ENCODE measurements around the gene RAB3IL1.

RAB3IL1 gene

DNA sequence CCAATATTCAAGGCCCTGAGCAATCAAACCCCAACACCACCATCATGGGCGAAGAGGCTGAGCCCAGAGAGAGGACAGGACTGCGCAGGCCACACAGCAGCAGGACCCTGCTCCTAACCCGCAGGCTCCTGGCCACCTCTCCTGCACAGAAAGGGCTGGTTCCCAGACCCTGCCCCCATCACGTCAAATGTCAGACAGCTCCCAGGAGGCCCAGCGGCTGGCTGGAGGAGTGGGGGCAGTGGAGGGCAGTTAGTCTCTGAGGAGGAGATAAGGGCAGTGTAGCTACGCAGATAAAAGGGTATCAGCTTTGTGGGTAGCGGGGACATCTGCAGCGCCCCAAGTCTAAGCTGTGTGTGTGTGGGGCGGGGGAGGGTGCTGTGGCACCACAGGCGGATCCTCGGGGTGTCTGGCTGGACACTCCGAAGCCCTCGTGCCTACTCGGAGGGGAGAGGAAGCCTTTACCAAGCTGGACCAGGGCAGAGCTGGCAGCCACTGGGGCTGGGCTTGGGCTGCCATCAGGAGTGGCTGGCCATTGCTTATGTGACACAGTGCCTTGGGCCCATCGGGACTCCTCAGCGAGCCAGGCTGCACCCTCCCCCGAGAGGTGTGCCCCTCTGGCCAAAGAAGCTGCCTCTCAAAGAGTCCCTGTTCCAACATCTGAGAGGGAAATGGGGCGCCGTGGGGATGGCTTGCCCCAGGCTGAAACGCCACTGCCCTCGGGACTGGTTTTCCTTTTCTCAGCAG lies 47.5 kb downstream of the RAB3IL1 start (continued):
- TF ChIP-seq, protein P1, sequence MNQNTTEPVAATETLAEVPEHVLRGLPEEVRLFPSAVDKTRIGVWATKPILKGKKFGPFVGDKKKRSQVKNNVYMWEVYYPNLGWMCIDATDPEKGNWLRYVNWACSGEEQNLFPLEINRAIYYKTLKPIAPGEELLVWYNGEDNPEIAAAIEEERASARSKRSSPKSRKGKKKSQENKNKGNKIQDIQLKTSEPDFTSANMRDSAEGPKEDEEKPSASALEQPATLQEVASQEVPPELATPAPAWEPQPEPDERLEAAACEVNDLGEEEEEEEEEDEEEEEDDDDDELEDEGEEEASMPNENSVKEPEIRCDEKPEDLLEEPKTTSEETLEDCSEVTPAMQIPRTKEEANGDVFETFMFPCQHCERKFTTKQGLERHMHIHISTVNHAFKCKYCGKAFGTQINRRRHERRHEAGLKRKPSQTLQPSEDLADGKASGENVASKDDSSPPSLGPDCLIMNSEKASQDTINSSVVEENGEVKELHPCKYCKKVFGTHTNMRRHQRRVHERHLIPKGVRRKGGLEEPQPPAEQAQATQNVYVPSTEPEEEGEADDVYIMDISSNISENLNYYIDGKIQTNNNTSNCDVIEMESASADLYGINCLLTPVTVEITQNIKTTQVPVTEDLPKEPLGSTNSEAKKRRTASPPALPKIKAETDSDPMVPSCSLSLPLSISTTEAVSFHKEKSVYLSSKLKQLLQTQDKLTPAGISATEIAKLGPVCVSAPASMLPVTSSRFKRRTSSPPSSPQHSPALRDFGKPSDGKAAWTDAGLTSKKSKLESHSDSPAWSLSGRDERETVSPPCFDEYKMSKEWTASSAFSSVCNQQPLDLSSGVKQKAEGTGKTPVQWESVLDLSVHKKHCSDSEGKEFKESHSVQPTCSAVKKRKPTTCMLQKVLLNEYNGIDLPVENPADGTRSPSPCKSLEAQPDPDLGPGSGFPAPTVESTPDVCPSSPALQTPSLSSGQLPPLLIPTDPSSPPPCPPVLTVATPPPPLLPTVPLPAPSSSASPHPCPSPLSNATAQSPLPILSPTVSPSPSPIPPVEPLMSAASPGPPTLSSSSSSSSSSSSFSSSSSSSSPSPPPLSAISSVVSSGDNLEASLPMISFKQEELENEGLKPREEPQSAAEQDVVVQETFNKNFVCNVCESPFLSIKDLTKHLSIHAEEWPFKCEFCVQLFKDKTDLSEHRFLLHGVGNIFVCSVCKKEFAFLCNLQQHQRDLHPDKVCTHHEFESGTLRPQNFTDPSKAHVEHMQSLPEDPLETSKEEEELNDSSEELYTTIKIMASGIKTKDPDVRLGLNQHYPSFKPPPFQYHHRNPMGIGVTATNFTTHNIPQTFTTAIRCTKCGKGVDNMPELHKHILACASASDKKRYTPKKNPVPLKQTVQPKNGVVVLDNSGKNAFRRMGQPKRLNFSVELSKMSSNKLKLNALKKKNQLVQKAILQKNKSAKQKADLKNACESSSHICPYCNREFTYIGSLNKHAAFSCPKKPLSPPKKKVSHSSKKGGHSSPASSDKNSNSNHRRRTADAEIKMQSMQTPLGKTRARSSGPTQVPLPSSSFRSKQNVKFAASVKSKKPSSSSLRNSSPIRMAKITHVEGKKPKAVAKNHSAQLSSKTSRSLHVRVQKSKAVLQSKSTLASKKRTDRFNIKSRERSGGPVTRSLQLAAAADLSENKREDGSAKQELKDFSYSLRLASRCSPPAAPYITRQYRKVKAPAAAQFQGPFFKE (tag by site-specific recombination; IDR thresholded peaks at IDR 0.05; ENCODE audit: borderline replicate concordance): no peak
- TF ChIP-seq KLF1 (tag by site-specific recombination; IDR thresholded peaks at IDR 0.05) (no peak), ZNF670 (tag by site-specific recombination; IDR thresholded peaks at IDR 0.05; ENCODE audit: low read depth) (no peak), ZNF366 (tag by site-specific recombination; conservative IDR thresholded peaks at IDR 0.05) (no peak), ZNF341 (tag by site-specific recombination; IDR thresholded peaks at IDR 0.05; ENCODE audit: low read depth) (no peak), REPIN1 (tag by site-specific recombination; IDR thresholded peaks at IDR 0.05; ENCODE audit: low read depth) (no peak), ZNF133 (tag by site-specific recombination; IDR thresholded peaks at IDR 0.05) (no peak)

- CTCF ChIA-PET: interaction anchor here (0.7 to 6.4 kb wide), 10 partner anchors 13 to 239 kb away, joined by 4 to 64 read pairs (median 32); no protein-coding TSS in a partner anchor
Measured at GRCh38 chr11:61869429-61869707, 48.0 kb downstream of the RAB3IL1 start.

More at GRCh38 chr11:61869429-61869707, 48.0 kb downstream of the RAB3IL1 start:
- POLR2A ChIA-PET: interaction anchor here (0.6 to 1.2 kb wide), 2 partner anchors 72 to 213 kb away, joined by 3 to 4 read pairs; no protein-coding TSS in a partner anchor
- Histone ChIP-seq H3K4me1 (ENCODE audit: control insufficient read depth, insufficient read depth, low read length) (no peaks in the 10 kb centered on the region), H3K4me3 (ENCODE audit: low read depth, low read length) (no peak overlapping the region), H3K9me3 (ENCODE audit: control insufficient read depth, insufficient read depth, low read depth, low read length) (no peaks in the 10 kb centered on the region), H3K27ac (ENCODE audit: extremely low read depth, low read depth, low read length) (no peak overlapping the region), H3K36me3 (ENCODE audit: control insufficient read depth in 2 of 2, insufficient read depth in 1 of 2, low read length in 2 of 2) (no peaks in the 10 kb centered on the region)
- TF ChIP-seq ZNF350 (tag by site-specific recombination; IDR thresholded peaks at IDR 0.05) (no peak), OVOL3 (tag by site-specific recombination; IDR thresholded peaks at IDR 0.05) (no peak), BCL11A (tag by site-specific recombination; IDR thresholded peaks at IDR 0.05; ENCODE audit: low read depth) (no peak), REST (tag by site-specific recombination; IDR thresholded peaks at IDR 0.05) (no peak), ZNF792 (tag by site-specific recombination; IDR thresholded peaks at IDR 0.05) (no peak), TCF7L2 (IDR thresholded peaks at IDR 0.05; ENCODE audit: borderline replicate concordance, low read depth, low read length) (no peak), ZBTB7A (tag by site-specific recombination; IDR thresholded peaks at IDR 0.05; ENCODE audit: low read depth) (no peak), ZNF311 (tag by site-specific recombination; IDR thresholded peaks at IDR 0.05; ENCODE audit: borderline replicate concordance) (no peak), ZNF324 (tag by site-specific recombination; IDR thresholded peaks at IDR 0.05) (no peak), ZNF664 (tag by site-specific recombination; IDR thresholded peaks at IDR 0.05) (no peak), ZNF140 (tag by site-specific recombination; IDR thresholded peaks at IDR 0.05) (no peak), PRDM1 (tag by site-specific recombination; IDR thresholded peaks at IDR 0.05) (no peak), ZFP69B (tag by site-specific recombination; IDR thresholded peaks at IDR 0.05) (no peak), ZBTB21 (tag by site-specific recombination; IDR thresholded peaks at IDR 0.05) (no peak), ZNF404 (tag by site-specific recombination; IDR thresholded peaks at IDR 0.05) (no peak)
- TF ChIP-seq, protein P2, sequence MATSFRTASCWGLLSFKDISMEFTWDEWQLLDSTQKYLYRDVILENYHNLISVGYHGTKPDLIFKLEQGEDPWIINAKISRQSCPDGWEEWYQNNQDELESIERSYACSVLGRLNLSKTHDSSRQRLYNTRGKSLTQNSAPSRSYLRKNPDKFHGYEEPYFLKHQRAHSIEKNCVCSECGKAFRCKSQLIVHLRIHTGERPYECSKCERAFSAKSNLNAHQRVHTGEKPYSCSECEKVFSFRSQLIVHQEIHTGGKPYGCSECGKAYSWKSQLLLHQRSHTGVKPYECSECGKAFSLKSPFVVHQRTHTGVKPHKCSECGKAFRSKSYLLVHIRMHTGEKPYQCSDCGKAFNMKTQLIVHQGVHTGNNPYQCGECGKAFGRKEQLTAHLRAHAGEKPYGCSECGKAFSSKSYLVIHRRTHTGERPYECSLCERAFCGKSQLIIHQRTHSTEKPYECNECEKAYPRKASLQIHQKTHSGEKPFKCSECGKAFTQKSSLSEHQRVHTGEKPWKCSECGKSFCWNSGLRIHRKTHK (tag by site-specific recombination; IDR thresholded peaks at IDR 0.05): no peak
